ENCODE results near the gene SSRP1. TPM values are rescaled to one million over a fixed set of nuclear protein-coding genes. Genes with fewer than 3 reads are reported as not detected.

Gene SSRP1
- polyA plus RNA-seq, 4 donors: 32.4 to 95.4 (median 63.7) TPM

GRCh38 chr11:57330029-57330428, 5.7 kb downstream of the SSRP1 start:
- 90 to 100% (median 96%) methylated on average over 9 of the region's 9 CpGs for WGBS, 3 donors
- Histone ChIP-seq H3K9me3 (ENCODE audit: control insufficient read depth in 2 of 2, insufficient read depth in 1 of 2, low read depth in 1 of 2, low read length in 1 of 2) (no peaks in the 10 kb centered on the region), H3K27ac (ENCODE audit: low read depth in 1 of 3, low read length in 2 of 3) (no peak overlapping the region), H3K36me3 (ENCODE audit: control insufficient read depth in 3 of 3, insufficient read depth in 2 of 3, low read depth in 1 of 3, low read length in 3 of 3) (peaks cover 11 to 71% (median 16%) of the 10 kb centered on the region in 3 donors), H3K4me3 (ENCODE audit: low read depth in 1 of 3, low read length in 3 of 3) (no peak overlapping the region), H3K27me3 (ENCODE audit: control insufficient read depth in 3 of 3, insufficient read depth in 3 of 3, low read length in 3 of 3) (no peaks in the 10 kb centered on the region), H3K4me1 (ENCODE audit: control insufficient read depth in 3 of 3, insufficient read depth in 2 of 3, low read depth in 1 of 3, low read length in 2 of 3) (peaks cover 5 to 20% (median 17%) of the 10 kb centered on the region in 3 donors)
- no peak for DNase-seq
- no peak for FAIRE-seq

GRCh38 chr11:57327721-57328120, 8.0 kb downstream of the SSRP1 start:
- WGBS, 3 donors: 94 to 98% (median 95%) methylated on average over 5 of the region's 5 CpGs
- Histone ChIP-seq H3K9me3 (ENCODE audit: control insufficient read depth in 2 of 2, insufficient read depth in 1 of 2, low read depth in 1 of 2, low read length in 1 of 2) (no peaks in the 10 kb centered on the region), H3K27me3 (ENCODE audit: control insufficient read depth in 3 of 3, insufficient read depth in 3 of 3, low read length in 3 of 3) (no peaks in the 10 kb centered on the region), H3K36me3 (ENCODE audit: control insufficient read depth in 3 of 3, insufficient read depth in 2 of 3, low read depth in 1 of 3, low read length in 3 of 3) (peaks cover 11 to 60% (median 16%) of the 10 kb centered on the region in 3 donors), H3K4me3 (ENCODE audit: low read depth in 1 of 3, low read length in 3 of 3) (no peak overlapping the region), H3K27ac (ENCODE audit: low read depth in 1 of 3, low read length in 2 of 3) (no peak overlapping the region), H3K4me1 (ENCODE audit: control insufficient read depth in 3 of 3, insufficient read depth in 2 of 3, low read depth in 1 of 3, low read length in 2 of 3) (peaks cover 4 to 28% (median 10%) of the 10 kb centered on the region in 3 donors)
- DNase-seq: no peak
- FAIRE-seq: no peak

- 2 to 13% (median 8%) methylated on average over 6 of the region's 6 CpGs for WGBS, 3 donors
- Histone ChIP-seq H3K27me3 (ENCODE audit: control insufficient read depth in 3 of 3, insufficient read depth in 3 of 3, low read length in 3 of 3) (no peaks in the 10 kb centered on the region), H3K4me3 (ENCODE audit: low read depth in 1 of 3, low read length in 3 of 3) (peak overlapping the region; percentile 66 to 87 (median 87)), H3K36me3 (ENCODE audit: control insufficient read depth in 3 of 3, insufficient read depth in 2 of 3, low read depth in 1 of 3, low read length in 3 of 3) (peaks cover 5 to 45% (median 10%) of the 10 kb centered on the region in 3 donors), H3K9me3 (ENCODE audit: control insufficient read depth in 2 of 2, insufficient read depth in 1 of 2, low read depth in 1 of 2, low read length in 1 of 2) (no peaks in the 10 kb centered on the region), H3K4me1 (ENCODE audit: control insufficient read depth in 3 of 3, insufficient read depth in 2 of 3, low read depth in 1 of 3, low read length in 2 of 3) (peaks cover 6 to 45% (median 10%) of the 10 kb centered on the region in 3 donors), H3K27ac (ENCODE audit: low read depth in 1 of 3, low read length in 2 of 3) (peak overlapping the region; percentile 97 to 98 (median 97))
- FAIRE-seq (no peak), DNase-seq (peak; percentile 76 to 83)
Measured at GRCh38 chr11:57325735-57326048, 10.0 kb downstream of the SSRP1 start.

GRCh38 chr11:57324886-57325734, 10.6 kb downstream of the SSRP1 start, which contains the start of gene TNKS1BP1:
Gene TNKS1BP1, minus strand, starts transcription at chr11:57324952. Its CDS starts 3,067 bp downstream, at chr11:57321885.
- no peak for FAIRE-seq
- Histone ChIP-seq H3K9me3 (ENCODE audit: control insufficient read depth in 2 of 2, insufficient read depth in 1 of 2, low read depth in 1 of 2, low read length in 1 of 2) (no peaks in the 10 kb centered on the region), H3K27ac (ENCODE audit: low read depth in 1 of 3, low read length in 2 of 3) (peak within 1 kb of the TSS; percentile 97 to 98 (median 97)), H3K4me1 (ENCODE audit: control insufficient read depth in 3 of 3, insufficient read depth in 2 of 3, low read depth in 1 of 3, low read length in 2 of 3) (peaks cover 6 to 45% (median 10%) of the 10 kb centered on the region in 3 donors), H3K27me3 (ENCODE audit: control insufficient read depth in 3 of 3, insufficient read depth in 3 of 3, low read length in 3 of 3) (no peaks in the 10 kb centered on the region), H3K36me3 (ENCODE audit: control insufficient read depth in 3 of 3, insufficient read depth in 2 of 3, low read depth in 1 of 3, low read length in 3 of 3) (peaks cover under 1 to 45% (median 10%) of the 10 kb centered on the region in 3 donors), H3K4me3 (ENCODE audit: low read depth in 1 of 3, low read length in 3 of 3) (peak within 1 kb of the TSS; percentile 87)
- 1% methylated on average over 40 to 61 of the region's 61 CpGs for WGBS, 3 donors
- DNase-seq: peak; percentile 98

- FAIRE-seq (no peak), DNase-seq (peak in 1 of 2 donors; percentile 78)
- Histone ChIP-seq H3K4me1 (ENCODE audit: control insufficient read depth in 3 of 3, insufficient read depth in 2 of 3, low read depth in 1 of 3, low read length in 2 of 3) (peaks cover 6 to 45% (median 10%) of the 10 kb centered on the region in 3 donors), H3K27me3 (ENCODE audit: control insufficient read depth in 3 of 3, insufficient read depth in 3 of 3, low read length in 3 of 3) (no peaks in the 10 kb centered on the region), H3K36me3 (ENCODE audit: control insufficient read depth in 3 of 3, insufficient read depth in 2 of 3, low read depth in 1 of 3, low read length in 3 of 3) (peaks cover 4 to 44% (median 5%) of the 10 kb centered on the region in 3 donors), H3K9me3 (ENCODE audit: control insufficient read depth in 2 of 2, insufficient read depth in 1 of 2, low read depth in 1 of 2, low read length in 1 of 2) (no peaks in the 10 kb centered on the region), H3K27ac (ENCODE audit: low read depth in 1 of 3, low read length in 2 of 3) (peak overlapping the region; percentile 6 to 89 (median 87)), H3K4me3 (ENCODE audit: low read depth in 1 of 3, low read length in 3 of 3) (peak overlapping the region; percentile 87)
- WGBS, 3 donors: 2 to 10% (median 2%) methylated on average over 21 to 62 of the region's 64 CpGs
Measured at GRCh38 chr11:57324154-57324885, 11.4 kb downstream of the SSRP1 start.

- 14 to 26% (median 23%) methylated on average over 9 of the region's 9 CpGs for WGBS, 3 donors
- Histone ChIP-seq H3K4me1 (ENCODE audit: control insufficient read depth in 3 of 3, insufficient read depth in 2 of 3, low read depth in 1 of 3, low read length in 2 of 3) (peaks cover 6 to 45% (median 10%) of the 10 kb centered on the region in 3 donors), H3K36me3 (ENCODE audit: control insufficient read depth in 3 of 3, insufficient read depth in 2 of 3, low read depth in 1 of 3, low read length in 3 of 3) (peaks cover 4 to 45% (median 5%) of the 10 kb centered on the region in 3 donors), H3K4me3 (ENCODE audit: low read depth in 1 of 3, low read length in 3 of 3) (peak overlapping the region; percentile 87), H3K27ac (ENCODE audit: low read depth in 1 of 3, low read length in 2 of 3) (peak overlapping the region; percentile 6 to 89 (median 87)), H3K27me3 (ENCODE audit: control insufficient read depth in 3 of 3, insufficient read depth in 3 of 3, low read length in 3 of 3) (no peaks in the 10 kb centered on the region), H3K9me3 (ENCODE audit: control insufficient read depth in 2 of 2, insufficient read depth in 1 of 2, low read depth in 1 of 2, low read length in 1 of 2) (no peaks in the 10 kb centered on the region)
- no peak for FAIRE-seq
- DNase-seq: no peak
Measured at GRCh38 chr11:57323855-57324153, 11.9 kb downstream of the SSRP1 start.

GRCh38 chr11:57323167-57323854, 12.4 kb downstream of the SSRP1 start:
- H3K4me1 ChIP-seq (ENCODE audit: control insufficient read depth in 3 of 3, insufficient read depth in 2 of 3, low read depth in 1 of 3, low read length in 2 of 3): peaks cover 6 to 48% (median 13%) of the 10 kb centered on the region in 3 donors
- H3K4me3 ChIP-seq (ENCODE audit: low read depth in 1 of 3, low read length in 3 of 3): peak overlapping the region; percentile 87
- no peak for FAIRE-seq

More at GRCh38 chr11:57323167-57323854, 12.4 kb downstream of the SSRP1 start:
- no peaks in the 10 kb centered on the region for H3K9me3 ChIP-seq (ENCODE audit: control insufficient read depth in 2 of 2, insufficient read depth in 1 of 2, low read depth in 1 of 2, low read length in 1 of 2)
- 57 to 67% (median 58%) methylated on average over 3 of the region's 3 CpGs for WGBS, 3 donors
- DNase-seq: no peak
- H3K36me3 ChIP-seq (ENCODE audit: control insufficient read depth in 3 of 3, insufficient read depth in 2 of 3, low read depth in 1 of 3, low read length in 3 of 3): peaks cover 4 to 45% (median 5%) of the 10 kb centered on the region in 3 donors
- no peaks in the 10 kb centered on the region for H3K27me3 ChIP-seq (ENCODE audit: control insufficient read depth in 3 of 3, insufficient read depth in 3 of 3, low read length in 3 of 3)
- peak overlapping the region; percentile 64 to 89 (median 87) for H3K27ac ChIP-seq (ENCODE audit: low read depth in 1 of 3, low read length in 2 of 3)

Data from small intestine (tissue), 7 donors.